OCI-LY1 (cell line): Measurements from ENCODE around the gene NLRP13.

Experiments
- H2AFZ ChIP-seq: fragments of 200-600 bp; sonication (generic), shearing (Covaris generic); 2 replicates; pipeline ENCODE4 v1.6.0; 2014; ENCODE audit warnings: antibody characterized with exemption, mild to moderate bottlenecking, low read length
- H3F3A ChIP-seq: fragments of 200-600 bp; sonication (generic), shearing (Covaris generic); 2 replicates; pipeline ENCODE4 v1.6.0; 2014; ENCODE audit warnings: mild to moderate bottlenecking, antibody characterized with exemption, low read length, moderate library complexity; ENCODE audit not compliant: insufficient read depth
- H3K27ac ChIP-seq: fragments of 200-600 bp; sonication (generic); 2 replicates; pipeline ENCODE4 v1.5.1; 2014; ENCODE audit warnings: low read length, mixed run types, mild to moderate bottlenecking, low read depth; ENCODE audit not compliant: poor library complexity, severe bottlenecking
- H3K27me3 ChIP-seq: fragments of 200-600 bp; sonication (generic); 2 replicates; pipeline ENCODE4 v1.6.0; 2014; ENCODE audit warnings: antibody characterized with exemption, mild to moderate bottlenecking, low read length, moderate library complexity; ENCODE audit not compliant: insufficient read depth
- H3K36me3 ChIP-seq: fragments of 200-600 bp; sonication (generic); 2 replicates; pipeline ENCODE4 v1.6.1; 2014; ENCODE audit warnings: mild to moderate bottlenecking, antibody characterized with exemption, low read length, moderate library complexity, mixed read lengths; ENCODE audit not compliant: insufficient read depth
- H3K4me1 ChIP-seq: fragments of 200-600 bp; sonication (generic); 2 replicates; pipeline ENCODE4 v1.5.1; 2014; ENCODE audit warnings: mild to moderate bottlenecking, low read length, moderate library complexity; ENCODE audit not compliant: insufficient read depth, severe bottlenecking
- H3K4me2 ChIP-seq: fragments of 200-600 bp; sonication (generic), shearing (Covaris generic); 2 replicates; pipeline ENCODE4 v1.6.1; 2014; ENCODE audit warnings: low read length
- H3K4me3 ChIP-seq: fragments of 200-600 bp; sonication (generic); 2 replicates; pipeline ENCODE4 v1.5.1; 2014; ENCODE audit warnings: low read length, low read depth, mild to moderate bottlenecking, mixed read lengths; ENCODE audit not compliant: poor library complexity, severe bottlenecking
- H3K79me2 ChIP-seq: fragments of 200-600 bp; shearing (Covaris generic); 2 replicates; pipeline ENCODE4 v1.6.1; 2016; ENCODE audit warnings: mixed run types, low read length, mixed read lengths; ENCODE audit not compliant: insufficient read depth
- H3K9ac ChIP-seq: fragments of 200-600 bp; sonication (generic), shearing (Covaris generic); 2 replicates; pipeline ENCODE4 v1.6.1; 2014; ENCODE audit warnings: mild to moderate bottlenecking, low read length, mixed read lengths
- H3K9me2 ChIP-seq: fragments of 200-600 bp; sonication (generic), shearing (Covaris generic); 2 replicates; pipeline ENCODE4 v1.6.1; 2014; ENCODE audit warnings: low read depth, mild to moderate bottlenecking, low read length, mixed read lengths
- H3K9me3 ChIP-seq: fragments of 200-600 bp; shearing (Covaris generic); 2 replicates; pipeline ENCODE4 v1.6.1; 2014; ENCODE audit warnings: low read length, mixed read lengths
- H4K20me1 ChIP-seq: fragments of 200-600 bp; sonication (generic), shearing (Covaris generic); 2 replicates; pipeline ENCODE4 v1.6.0; 2016; ENCODE audit warnings: mild to moderate bottlenecking, low read length; ENCODE audit not compliant: insufficient read depth
- CTCF ChIP-seq: fragments of 200-600 bp; sonication (generic), shearing (Covaris generic); IDR thresholded peaks from 2 replicates; pipeline ENCODE4 v1.5.1; 2017; ENCODE audit warnings: mild to moderate bottlenecking, antibody characterized with exemption, low read length, moderate library complexity, mixed read lengths
- EZH2 ChIP-seq: fragments of 200-600 bp; sonication (generic), shearing (Covaris generic); IDR thresholded peaks from 2 replicates; pipeline ENCODE4 v1.8.0; 2017; ENCODE audit warnings: borderline replicate concordance, mixed run types, mild to moderate bottlenecking, antibody characterized with exemption, low read length, moderate library complexity, mixed read lengths

NLRP13 gene

GRCh38 chr19:55898911-55899310, 33.2 kb downstream of the NLRP13 start:
- Histone ChIP-seq H2AFZ (no peak overlapping the region), H3K4me3 (no peak overlapping the region), H3K9ac (no peak overlapping the region), H4K20me1 (no peaks in the 10 kb centered on the region), H3K4me2 (no peak overlapping the region), H3K79me2 (no peaks in the 10 kb centered on the region), H3F3A (no peaks in the 10 kb centered on the region), H3K36me3 (no peaks in the 10 kb centered on the region), H3K9me2 (no peaks in the 10 kb centered on the region), H3K9me3 (no peaks in the 10 kb centered on the region), H3K27me3 (no peaks in the 10 kb centered on the region; the same call in 1 of the 2 replicates), H3K27ac (no peak overlapping the region), H3K4me1 (no peaks in the 10 kb centered on the region)
- TF ChIP-seq CTCF = no peak
- TF ChIP-seq EZH2 = no peak

DNA sequence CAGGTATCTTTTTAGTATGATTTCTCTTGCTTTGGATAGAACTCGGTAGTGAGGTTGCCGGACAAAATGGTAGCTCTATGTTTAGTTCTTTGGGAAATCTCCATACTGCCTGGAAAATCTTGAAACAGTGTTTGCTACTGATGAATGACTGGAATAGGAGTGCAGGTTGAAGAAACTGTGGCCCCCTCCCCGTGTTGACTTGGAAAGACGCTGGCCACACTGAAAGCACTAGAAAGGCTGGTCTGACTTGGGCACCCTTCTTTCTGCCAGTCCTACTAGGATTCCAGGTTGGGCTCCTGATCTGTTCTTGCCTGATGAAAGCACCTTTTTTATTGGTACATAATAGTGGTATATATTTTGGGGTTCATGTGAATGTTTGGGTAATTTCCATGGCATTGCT, 49.5 kb downstream of the NLRP13 start:
- H3K36me3 ChIP-seq = no peaks in the 10 kb centered on the region
- H3K9me3 ChIP-seq = no peaks in the 10 kb centered on the region
- no peak overlapping the region for H3K9ac ChIP-seq
- H3K4me2 ChIP-seq = no peak overlapping the region
- 0 out of 2 replicates have a peak, but pooled peaks cover under 1% of the 10 kb centered on the region for H3K27me3 ChIP-seq
- no peaks in the 10 kb centered on the region for H3K79me2 ChIP-seq
- no peak overlapping the region for H3K4me3 ChIP-seq
- H3K27ac ChIP-seq = no peak overlapping the region
- no peak overlapping the region for H2AFZ ChIP-seq
- H4K20me1 ChIP-seq = no peaks in the 10 kb centered on the region
- no peaks in the 10 kb centered on the region for H3F3A ChIP-seq
- H3K4me1 ChIP-seq = no peaks in the 10 kb centered on the region
- no peak for TF ChIP-seq EZH2
- no peak for TF ChIP-seq CTCF
- H3K9me2 ChIP-seq = no peaks in the 10 kb centered on the region

DNA sequence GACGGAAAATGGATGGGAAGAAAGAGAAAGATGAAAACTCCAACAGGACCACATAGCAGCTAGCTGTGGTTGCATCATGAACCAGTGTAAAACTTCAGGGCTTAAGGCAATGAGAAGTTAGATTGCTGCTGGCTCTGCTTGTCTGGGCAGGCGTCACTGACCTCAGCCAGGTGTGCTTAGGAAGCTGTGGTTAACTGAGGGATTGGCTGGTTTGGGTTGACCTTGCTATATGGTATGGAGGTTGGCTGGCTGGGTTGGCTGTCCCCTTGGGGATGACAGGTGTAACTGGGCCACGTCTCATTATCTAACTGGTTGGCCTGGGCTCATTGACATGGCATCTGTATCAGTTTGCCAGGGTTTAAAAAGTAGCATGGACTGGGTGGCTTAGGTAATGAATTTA, 54.9 kb downstream of the NLRP13 start:
- Histone ChIP-seq H3K27me3 (0 out of 2 replicates have a peak, but pooled peaks cover 5% of the 10 kb centered on the region), H2AFZ (no peak overlapping the region), H4K20me1 (no peaks in the 10 kb centered on the region), H3K9ac (no peak overlapping the region), H3K4me3 (no peak overlapping the region), H3K4me2 (no peak overlapping the region), H3K4me1 (no peaks in the 10 kb centered on the region), H3K9me2 (no peaks in the 10 kb centered on the region), H3K36me3 (no peaks in the 10 kb centered on the region), H3F3A (no peaks in the 10 kb centered on the region), H3K27ac (no peak overlapping the region), H3K79me2 (no peaks in the 10 kb centered on the region), H3K9me3 (no peaks in the 10 kb centered on the region)
- TF ChIP-seq CTCF = no peak
- no peak for TF ChIP-seq EZH2
